ENCODE data around the gene CTSL.

DNA sequence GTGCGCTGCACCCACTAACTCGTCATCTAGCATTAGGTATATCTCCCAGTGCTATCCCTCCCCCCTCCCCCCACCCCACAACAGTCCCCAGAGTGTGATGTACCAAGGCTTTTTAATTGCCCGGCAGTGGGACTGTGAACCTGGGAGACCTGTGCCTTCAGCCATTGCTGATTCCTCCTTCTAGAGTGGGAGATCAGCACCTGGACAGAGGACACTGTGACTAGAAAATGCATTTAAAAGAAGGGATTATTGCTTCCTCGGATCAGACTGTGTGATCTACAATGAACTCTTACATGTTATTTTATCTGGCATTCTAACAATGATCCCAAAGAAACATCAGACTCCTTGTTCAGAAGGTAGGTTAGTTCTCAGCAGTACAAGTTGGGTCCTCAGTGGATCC lies 25.9 kb downstream of the CTSL start:
- TF ChIP-seq, protein P1, sequence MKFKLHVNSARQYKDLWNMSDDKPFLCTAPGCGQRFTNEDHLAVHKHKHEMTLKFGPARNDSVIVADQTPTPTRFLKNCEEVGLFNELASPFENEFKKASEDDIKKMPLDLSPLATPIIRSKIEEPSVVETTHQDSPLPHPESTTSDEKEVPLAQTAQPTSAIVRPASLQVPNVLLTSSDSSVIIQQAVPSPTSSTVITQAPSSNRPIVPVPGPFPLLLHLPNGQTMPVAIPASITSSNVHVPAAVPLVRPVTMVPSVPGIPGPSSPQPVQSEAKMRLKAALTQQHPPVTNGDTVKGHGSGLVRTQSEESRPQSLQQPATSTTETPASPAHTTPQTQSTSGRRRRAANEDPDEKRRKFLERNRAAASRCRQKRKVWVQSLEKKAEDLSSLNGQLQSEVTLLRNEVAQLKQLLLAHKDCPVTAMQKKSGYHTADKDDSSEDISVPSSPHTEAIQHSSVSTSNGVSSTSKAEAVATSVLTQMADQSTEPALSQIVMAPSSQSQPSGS (CRISPR knock-in tag; IDR thresholded peaks at IDR 0.05; ENCODE audit: borderline replicate concordance, low read depth): no peak
- TF ChIP-seq ESRRA (CRISPR knock-in tag; IDR thresholded peaks at IDR 0.05; ENCODE audit: borderline replicate concordance): no peak
- TF ChIP-seq, protein P2, sequence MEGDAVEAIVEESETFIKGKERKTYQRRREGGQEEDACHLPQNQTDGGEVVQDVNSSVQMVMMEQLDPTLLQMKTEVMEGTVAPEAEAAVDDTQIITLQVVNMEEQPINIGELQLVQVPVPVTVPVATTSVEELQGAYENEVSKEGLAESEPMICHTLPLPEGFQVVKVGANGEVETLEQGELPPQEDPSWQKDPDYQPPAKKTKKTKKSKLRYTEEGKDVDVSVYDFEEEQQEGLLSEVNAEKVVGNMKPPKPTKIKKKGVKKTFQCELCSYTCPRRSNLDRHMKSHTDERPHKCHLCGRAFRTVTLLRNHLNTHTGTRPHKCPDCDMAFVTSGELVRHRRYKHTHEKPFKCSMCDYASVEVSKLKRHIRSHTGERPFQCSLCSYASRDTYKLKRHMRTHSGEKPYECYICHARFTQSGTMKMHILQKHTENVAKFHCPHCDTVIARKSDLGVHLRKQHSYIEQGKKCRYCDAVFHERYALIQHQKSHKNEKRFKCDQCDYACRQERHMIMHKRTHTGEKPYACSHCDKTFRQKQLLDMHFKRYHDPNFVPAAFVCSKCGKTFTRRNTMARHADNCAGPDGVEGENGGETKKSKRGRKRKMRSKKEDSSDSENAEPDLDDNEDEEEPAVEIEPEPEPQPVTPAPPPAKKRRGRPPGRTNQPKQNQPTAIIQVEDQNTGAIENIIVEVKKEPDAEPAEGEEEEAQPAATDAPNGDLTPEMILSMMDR (IDR thresholded peaks at IDR 0.05): no peak

All from WTC11 (cell line).